SK-N-MC (cell line): ENCODE data around the gene FGD6.

ENCODE experiments used
- EZH2 ChIP-seq: fragments of 200-600 bp; sonication (generic); IDR thresholded peaks from one replicate; pipeline ENCODE4 v1.6.1; 2017; ENCODE audit warnings: antibody characterized with exemption
- POLR2AphosphoS5 ChIP-seq: IDR thresholded peaks from 2 replicates; pipeline ENCODE4 v1.6.1; 2012; ENCODE audit warnings: mild to moderate bottlenecking, low read depth, low read length, borderline replicate concordance

- TF ChIP-seq EZH2 (no peak), POLR2AphosphoS5 (no peak)
Measured at GRCh38 chr12:95258803-95259202, 41.5 kb upstream of the FGD6 start.
